ENCODE data around the gene PFAS. TPM values are rescaled to one million over a fixed set of nuclear protein-coding genes. Genes with fewer than 3 reads are reported as not detected.

Gene PFAS
- total and polyA plus RNA-seq, 12 donors = 8.6 to 17.9 (median 13.3) TPM

- no peak for TF ChIP-seq CTCF (IDR thresholded peaks at IDR 0.05)
- H3K4me1 ChIP-seq = peaks cover 7 to 21% (median 17%) of the 10 kb centered on the region in 9 donors
- peak overlapping the region; percentile 67 to 85 (median 75) for H3K4me3 ChIP-seq
- peaks cover 0 to 2% (median 0%) of the 10 kb centered on the region in 9 donors for H3K36me3 ChIP-seq
- intact Hi-C loops (cut with DNase I) = loop anchor here in 7 of 10 donors (2.0 to 10.0 kb wide), 4 partner anchors 35 to 183 kb away; partner anchors contain the start of genes CTC1 (in 1 of the 7) and PFAS (in 1 of the 7)
- 32 to 37% methylated on average over 19 of the region's 19 CpGs for WGBS, 2 donors
- ATAC-seq = peak in 2 of 8 donors; percentile 1 to 5
- no peaks in the 10 kb centered on the region for H3K9me3 ChIP-seq
- no peak for DNase-seq
- peak overlapping the region in 9 of 10 donors; percentile 90 to 95 (median 92) for H3K27ac ChIP-seq
- no peaks in the 10 kb centered on the region for H3K27me3 ChIP-seq
Observed at GRCh38 chr17:8287651-8288335, 38.7 kb downstream of the PFAS start.

- intact Hi-C loops (cut with DNase I) = loop anchor here in 7 of 10 donors (2.0 to 10.0 kb wide), 4 partner anchors 36 to 184 kb away; partner anchors contain the start of genes CTC1 (in 1 of the 7) and PFAS (in 1 of the 7)
- ATAC-seq (peak; percentile 91 to 97 (median 95)), DNase-seq (peak; percentile 91)
- WGBS, 2 donors = 0% methylated on average over 53 of the region's 53 CpGs
- no peaks in the 10 kb centered on the region for H3K27me3 ChIP-seq
- H3K4me3 ChIP-seq = peak within 1 kb of the TSS; percentile 67 to 85 (median 75)
- H3K36me3 ChIP-seq = peaks cover 0 to 2% (median 0%) of the 10 kb centered on the region in 9 donors
- no peaks in the 10 kb centered on the region for H3K9me3 ChIP-seq
- peaks cover 7 to 25% (median 17%) of the 10 kb centered on the region in 9 donors for H3K4me1 ChIP-seq
- TF ChIP-seq CTCF (IDR thresholded peaks at IDR 0.05) = no peak
- H3K27ac ChIP-seq = peak within 1 kb of the TSS; percentile 76 to 95 (median 92)
Observed at GRCh38 chr17:8288336-8289102, 39.4 kb downstream of the PFAS start, which contains the start of gene RANGRF. TSS of gene RANGRF (plus strand) at chr17:8288670. CDS start at chr17:8288789, 119 bp downstream.

- Histone ChIP-seq H3K4me3 (peak overlapping the region; percentile 67 to 85 (median 75)), H3K36me3 (peaks cover 0 to 2% (median 0%) of the 10 kb centered on the region in 9 donors), H3K27ac (peak overlapping the region; percentile 76 to 95 (median 92)), H3K9me3 (no peaks in the 10 kb centered on the region), H3K4me1 (peaks cover 7 to 25% (median 19%) of the 10 kb centered on the region in 9 donors), H3K27me3 (no peaks in the 10 kb centered on the region)
- no peak for TF ChIP-seq CTCF (IDR thresholded peaks at IDR 0.05)
- DNase-seq (no peak), ATAC-seq (no peak)
- intact Hi-C loops (cut with DNase I) = loop anchor here in 7 of 10 donors (2.0 to 10.0 kb wide), 4 partner anchors 37 to 184 kb away; partner anchors contain the start of genes CTC1 (in 1 of the 7) and PFAS (in 1 of the 7)
- 2 to 6% methylated on average over 17 of the region's 17 CpGs for WGBS, 2 donors
Observed at GRCh38 chr17:8289103-8289397, 40.0 kb downstream of the PFAS start.

- no peak for DNase-seq
- H3K4me1 ChIP-seq = peaks cover 16 to 34% (median 28%) of the 10 kb centered on the region in 9 donors
- no peak for ATAC-seq
- no peaks in the 10 kb centered on the region for H3K27me3 ChIP-seq
- H3K27ac ChIP-seq = no peak overlapping the region
- intact Hi-C loops (cut with DNase I) = loop anchor here in 1 of 10 donors (10.0 kb wide), 2 partner anchors 65 to 95 kb away; partner anchors contain the start of gene BORCS6
- no peak for TF ChIP-seq CTCF (IDR thresholded peaks at IDR 0.05)
- H3K4me3 ChIP-seq = peak overlapping the region in 1 of 10 donors; percentile 73
- peaks cover 0 to 2% (median 0%) of the 10 kb centered on the region in 9 donors for H3K36me3 ChIP-seq
- WGBS, 2 donors = 65 to 75% methylated on average over 3 of the region's 3 CpGs
- no peaks in the 10 kb centered on the region for H3K9me3 ChIP-seq
Observed at GRCh38 chr17:8290043-8290442, 41.0 kb downstream of the PFAS start.

Data from heart right ventricle (tissue), 16 donors.